DMS53 (cell line): ENCODE results near the gene KLLN.
"Not testable (repeated sequence)": the region's sequence is repeated elsewhere in the genome, so short reads cannot be mapped to it uniquely, and the experiment has no call there.

Experiments
- DNase-seq: peaks from one replicate; lab custom pipeline; 2025; lab: John Stamatoyannopoulos, UW

Gene KLLN, protein sequence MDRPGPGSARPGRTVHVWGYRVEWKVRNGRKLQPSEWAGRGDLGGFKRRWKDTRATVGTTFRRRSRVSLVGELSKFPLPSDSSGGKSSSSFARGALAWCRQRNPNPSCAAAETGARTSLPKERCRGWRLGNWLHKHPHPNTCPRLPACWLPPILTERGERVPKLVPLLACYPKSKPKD

DNA sequence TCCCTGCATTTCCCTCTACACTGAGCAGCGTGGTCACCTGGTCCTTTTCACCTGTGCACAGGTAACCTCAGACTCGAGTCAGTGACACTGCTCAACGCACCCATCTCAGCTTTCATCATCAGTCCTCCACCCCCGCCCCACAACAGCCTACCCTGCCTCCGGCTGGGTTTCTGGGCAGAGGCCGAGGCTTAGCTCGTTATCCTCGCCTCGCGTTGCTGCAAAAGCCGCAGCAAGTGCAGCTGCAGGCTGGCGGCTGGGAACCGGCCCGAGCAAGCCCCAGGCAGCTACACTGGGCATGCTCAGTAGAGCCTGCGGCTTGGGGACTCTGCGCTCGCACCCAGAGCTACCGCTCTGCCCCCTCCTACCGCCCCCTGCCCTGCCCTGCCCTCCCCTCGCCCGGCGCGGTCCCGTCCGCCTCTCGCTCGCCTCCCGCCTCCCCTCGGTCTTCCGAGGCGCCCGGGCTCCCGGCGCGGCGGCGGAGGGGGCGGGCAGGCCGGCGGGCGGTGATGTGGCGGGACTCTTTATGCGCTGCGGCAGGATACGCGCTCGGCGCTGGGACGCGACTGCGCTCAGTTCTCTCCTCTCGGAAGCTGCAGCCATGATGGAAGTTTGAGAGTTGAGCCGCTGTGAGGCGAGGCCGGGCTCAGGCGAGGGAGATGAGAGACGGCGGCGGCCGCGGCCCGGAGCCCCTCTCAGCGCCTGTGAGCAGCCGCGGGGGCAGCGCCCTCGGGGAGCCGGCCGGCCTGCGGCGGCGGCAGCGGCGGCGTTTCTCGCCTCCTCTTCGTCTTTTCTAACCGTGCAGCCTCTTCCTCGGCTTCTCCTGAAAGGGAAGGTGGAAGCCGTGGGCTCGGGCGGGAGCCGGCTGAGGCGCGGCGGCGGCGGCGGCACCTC lies at the start of gene KLLN, which contains the start of gene PTEN:
Gene KLLN (minus strand): TSS at position 481 of the 891 bp plus-strand sequence. CDS start 1,046 bp downstream, outside the sequence.
Gene PTEN (plus strand): TSS at position 573 of the 891 bp plus-strand sequence. CDS start 845 bp downstream, outside the sequence.
- peak; percentile 98 for DNase-seq

DNA sequence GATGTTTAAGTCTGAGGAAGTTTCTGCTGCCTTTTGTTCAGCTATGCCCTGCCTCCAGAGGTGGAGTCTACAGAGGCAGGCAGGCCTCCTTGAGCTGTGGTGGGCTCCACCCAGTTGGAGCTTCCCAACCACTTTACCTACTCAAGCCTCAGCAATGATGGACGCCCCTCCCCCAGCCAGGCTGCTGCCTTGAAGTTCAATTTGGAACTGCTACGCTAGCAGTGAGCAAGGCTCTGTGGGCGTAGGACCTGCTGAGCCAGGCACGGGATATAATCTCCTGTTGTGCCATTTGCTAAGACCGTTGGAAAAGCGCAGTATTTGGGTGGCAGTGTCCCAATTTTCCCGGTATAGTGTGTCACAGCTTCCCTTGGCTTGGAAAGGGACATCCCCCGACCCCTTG lies 40.1 kb upstream of the KLLN start:
- DNase-seq = not testable (repeated sequence)

DNA sequence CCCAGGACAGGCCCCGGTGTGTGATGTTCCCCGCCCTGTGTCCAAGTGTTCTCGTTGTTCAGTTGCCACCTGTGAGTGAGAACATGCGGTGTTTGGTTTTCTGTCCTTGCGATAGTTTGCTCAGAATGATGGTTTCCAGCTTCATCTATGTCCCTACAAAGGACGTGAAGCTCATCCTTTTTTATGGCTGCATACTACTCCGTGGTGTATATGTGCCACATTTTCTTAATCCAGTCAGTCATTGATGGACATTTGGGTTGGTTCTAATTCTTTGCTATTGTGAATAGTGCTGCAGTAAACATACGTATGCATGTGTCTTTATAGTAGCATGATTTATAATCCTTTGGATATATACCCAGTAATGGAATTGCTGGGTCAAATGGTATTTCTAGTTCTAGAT lies 34.6 kb upstream of the KLLN start:
- DNase-seq = not testable (repeated sequence)

DNA sequence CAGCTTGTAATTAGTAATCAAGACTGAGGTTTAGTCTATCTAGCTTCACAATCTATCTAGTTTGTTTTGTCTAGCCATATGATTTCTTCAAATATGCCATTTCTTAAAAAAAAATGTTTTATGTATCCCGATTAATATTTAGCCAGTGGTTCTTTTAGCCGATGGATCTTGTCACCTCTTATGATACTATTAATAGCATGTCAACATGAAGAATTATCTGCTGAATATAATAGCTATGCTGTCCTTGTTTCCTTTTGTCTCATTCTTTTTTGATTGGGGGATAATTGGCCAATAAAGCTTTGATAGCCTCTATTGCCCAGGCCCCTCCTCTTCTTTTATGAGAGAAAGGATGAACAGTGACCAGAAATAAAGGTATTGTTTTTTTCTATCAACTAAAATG lies 32.9 kb upstream of the KLLN start:
- no peak for DNase-seq

DNA sequence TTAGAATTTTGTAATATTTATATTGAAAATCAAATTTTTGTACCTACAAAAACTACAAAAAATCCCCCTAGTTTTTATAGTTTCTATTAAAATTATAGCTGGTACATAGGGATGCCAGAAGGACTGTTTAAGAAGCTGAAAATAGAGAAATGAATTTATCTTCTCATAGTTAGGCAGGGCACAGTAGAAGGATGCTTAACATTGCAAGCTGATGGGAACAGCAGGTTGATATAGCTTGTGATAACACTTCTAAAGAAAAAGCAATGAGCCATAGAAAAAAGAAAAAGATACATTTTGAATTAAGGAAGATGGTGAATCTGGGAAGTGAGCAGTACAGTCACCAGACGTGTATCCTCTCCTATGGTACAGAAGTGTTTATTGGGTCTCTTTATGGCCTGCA lies 32.1 kb upstream of the KLLN start:
- DNase-seq = no peak

DNA sequence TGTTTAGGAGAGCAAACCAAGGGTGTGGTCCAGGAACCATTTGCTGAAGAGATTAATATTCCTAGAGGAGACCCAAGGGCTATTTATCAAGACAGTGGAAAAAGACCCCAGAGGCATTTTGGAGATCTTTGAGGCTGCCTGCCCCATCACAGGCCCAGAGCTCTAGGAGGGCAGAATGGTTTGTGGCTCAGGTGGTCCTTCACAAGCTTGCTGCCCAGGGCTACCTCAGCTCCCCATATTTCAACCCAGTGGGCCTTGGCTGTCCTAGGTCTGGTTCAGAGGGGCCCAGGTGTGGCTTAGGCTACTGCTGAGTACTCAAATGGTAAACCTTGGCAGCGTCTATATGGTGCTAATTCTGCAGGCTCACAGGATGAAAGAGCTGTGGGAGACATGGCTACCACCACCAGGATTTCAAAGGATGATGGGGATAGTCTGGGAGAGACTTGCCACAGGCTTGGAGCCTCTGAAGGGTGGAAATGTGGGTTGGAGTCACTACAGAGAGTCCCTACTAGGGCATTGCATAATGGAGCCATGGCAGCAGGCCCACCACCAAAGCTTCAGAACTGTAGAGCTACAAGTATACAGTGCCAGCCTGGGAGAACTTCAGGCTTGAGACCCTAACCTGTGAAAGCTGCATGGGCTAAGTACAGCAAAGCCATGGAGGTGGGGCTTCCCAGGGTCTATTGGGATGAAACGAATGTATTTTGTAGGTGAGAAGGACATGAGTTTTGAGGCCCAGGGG lies 24.4 kb upstream of the KLLN start:
- DNase-seq = no peak

DNA sequence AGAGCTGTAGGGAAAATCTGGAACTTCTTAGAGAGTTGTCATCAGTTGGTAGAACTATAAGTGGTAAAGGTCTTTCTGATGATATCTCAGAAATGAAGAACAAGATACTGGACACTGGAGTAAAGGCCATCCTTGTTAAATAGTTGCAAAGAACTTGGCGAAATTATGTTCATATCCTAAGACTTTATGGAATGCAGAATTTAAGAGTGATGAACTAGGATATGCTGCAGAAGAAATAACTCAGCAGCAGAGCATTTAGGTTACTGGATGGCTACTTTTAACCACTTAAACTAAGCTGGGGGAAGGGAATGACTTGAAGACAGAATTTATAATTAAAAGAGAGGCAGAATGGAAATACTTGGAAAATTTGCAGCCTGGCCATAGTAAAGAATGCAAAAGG lies 23.8 kb upstream of the KLLN start:
- DNase-seq = no peak

DNA sequence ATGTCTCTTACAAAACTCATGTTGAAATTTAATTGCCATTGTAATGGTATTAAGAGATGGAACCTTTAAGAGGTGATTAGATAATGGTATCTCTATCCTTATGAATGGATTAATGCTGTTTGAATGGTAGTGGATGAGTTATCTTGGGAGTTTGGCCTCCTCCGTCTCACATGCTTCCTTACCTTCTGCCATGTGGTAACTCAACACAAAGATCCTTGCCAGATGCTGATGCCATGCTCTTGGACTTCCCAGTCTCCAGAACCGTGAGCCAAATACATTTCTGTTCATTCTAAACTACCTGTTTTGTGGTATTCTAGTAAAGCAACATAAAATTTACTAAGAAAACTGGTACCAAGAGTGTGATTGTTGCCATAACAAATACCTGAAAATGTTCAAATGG lies 23.3 kb upstream of the KLLN start:
- DNase-seq = no peak

DNA sequence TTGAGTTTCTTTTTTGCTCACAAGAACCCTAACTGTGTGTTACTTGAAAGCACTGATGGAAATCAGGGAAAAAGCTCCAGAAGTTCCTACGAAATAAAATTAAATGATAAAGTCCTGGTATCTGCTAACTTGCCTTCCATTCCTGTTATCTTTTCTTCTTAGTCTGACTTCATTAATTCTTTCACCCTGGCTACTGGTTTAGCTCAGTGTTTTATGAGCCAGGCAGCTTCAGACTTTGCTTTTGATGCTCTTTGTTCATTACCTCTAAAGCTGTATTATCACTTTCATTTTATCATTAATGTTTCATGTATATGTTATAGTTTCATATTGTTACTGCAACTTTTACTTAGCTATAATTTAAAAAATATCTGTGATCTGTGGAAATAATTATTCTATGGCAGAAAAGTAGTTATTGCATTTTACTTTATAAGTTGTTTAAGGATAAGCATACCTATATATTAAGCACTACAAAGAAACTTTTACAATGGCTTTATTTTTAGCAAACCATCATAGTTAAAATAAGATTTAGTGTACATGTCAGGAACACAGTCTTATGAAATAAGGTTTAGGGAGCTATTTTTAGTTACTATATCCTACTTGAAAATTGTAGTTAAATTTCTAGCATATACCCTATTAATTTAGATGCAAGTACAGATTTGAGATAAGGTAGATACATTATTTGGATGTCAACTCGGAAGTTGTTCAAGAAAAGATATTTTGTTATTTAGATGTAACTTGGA lies 19.4 kb upstream of the KLLN start:
- DNase-seq = no peak

DNA sequence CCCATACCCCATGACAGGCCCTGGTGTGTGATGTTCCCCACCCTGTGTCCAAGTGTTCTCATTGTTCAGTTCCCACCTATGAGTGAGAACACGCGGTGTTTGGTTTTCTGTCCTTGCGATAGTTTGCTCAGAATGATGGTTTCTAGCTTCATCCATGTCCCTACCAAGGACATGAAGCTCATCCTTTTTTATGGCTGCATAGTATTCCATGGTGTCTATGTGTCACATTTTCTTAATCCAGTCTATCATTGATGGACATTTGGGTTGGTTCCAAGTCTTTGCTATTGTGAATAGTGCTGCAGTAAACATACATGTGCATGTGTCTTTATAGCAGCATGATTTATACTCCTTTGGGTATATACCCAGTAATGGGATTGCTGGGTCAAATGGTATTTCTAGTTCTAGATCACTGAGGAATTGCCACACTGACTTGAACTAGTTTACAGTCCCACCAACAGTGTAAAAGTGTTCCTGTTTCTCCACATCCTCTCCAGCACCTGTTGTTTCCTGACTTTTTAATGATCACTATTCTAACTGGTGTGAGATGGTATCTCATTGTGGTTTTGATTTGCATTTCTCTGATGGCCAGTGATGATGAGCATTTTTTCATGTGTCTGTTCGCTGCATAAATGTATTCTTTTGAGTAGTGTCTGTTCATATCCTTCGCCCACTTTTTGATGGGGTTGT lies 18.2 kb upstream of the KLLN start:
- not testable (repeated sequence) for DNase-seq

DNA sequence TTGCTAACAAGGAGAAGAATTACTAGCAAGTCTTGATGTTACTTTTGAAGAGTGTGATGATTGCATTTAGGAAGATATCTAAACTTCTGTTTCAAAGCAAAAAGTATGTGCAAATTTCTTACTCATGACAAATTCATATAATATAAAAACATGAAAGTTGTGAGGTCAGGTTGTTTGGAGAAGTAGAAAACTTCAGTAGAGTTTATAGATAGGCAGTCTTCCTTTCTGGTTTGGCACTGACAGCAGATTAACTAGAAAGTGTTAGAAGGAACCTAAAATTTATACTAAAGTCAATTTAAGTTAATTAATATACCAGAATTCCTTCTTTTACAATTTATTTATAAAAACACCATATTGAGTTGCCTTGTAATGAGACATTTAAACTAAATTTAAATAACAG lies 17.0 kb upstream of the KLLN start:
- DNase-seq = no peak

DNA sequence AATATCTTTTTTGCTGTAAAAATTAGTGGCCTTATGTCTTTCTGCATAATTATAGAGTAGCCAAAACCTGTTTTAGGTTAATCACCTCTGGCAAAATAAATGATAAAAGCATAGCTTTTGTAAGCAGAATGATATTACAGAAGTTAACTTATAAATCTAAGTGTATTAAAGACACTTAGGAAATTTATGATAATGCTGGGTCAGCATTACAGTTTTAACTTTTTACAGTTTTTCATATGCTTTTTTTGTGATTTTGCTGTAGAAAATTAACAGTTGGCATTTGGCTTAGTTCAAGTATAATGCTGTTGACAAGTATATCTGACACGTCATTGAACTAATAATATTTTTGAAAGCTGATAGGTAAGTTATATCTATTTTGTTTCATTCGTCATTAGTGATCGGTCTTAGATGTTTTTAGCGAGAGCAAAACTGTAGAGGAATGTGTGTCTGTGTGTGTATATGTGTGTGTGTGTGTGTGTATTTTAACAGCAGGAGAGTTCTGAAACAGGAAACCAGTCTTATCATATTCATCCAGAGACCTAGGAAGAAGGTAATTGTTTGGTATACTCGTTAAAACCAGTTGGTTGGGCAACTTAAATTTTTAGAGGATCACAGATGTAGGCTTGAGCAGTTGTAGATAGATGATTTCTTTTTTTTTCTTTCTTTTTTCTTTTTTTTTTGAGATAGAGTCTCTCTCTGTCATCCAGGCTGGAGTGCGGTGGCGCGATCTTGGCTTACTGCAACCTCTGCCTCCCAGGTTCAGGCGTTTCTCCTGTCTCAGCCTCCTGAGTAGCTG lies 15.5 kb upstream of the KLLN start:
- no peak for DNase-seq

DNA sequence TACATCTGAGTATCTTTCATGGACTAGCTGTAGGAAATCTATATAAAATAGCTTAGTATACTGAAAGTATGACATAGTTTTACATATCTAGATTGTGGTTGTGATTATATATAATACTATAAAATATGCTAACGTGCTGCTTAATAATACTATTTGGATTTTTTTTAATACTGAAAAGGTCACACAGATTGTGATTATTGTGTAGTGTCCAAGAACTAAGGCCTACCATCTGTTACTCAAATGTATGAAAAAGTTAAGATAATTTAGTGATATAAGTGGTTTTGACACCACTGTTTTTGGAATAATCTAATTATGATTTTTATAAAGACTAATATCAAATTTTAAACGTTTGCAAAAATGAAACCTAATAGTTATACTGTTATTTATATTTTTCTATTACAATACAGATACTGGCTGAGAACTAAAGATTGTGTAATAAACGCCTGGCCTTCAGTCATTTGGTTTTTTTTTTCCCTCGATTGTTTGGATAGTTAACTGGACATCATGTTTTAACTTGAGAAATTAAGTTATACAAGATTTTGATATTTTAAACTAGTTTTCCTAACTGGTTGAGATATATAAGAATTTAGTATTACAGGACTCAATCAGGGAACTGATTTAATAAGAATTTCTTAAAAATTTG lies 12.7 kb upstream of the KLLN start:
- DNase-seq = no peak

DNA sequence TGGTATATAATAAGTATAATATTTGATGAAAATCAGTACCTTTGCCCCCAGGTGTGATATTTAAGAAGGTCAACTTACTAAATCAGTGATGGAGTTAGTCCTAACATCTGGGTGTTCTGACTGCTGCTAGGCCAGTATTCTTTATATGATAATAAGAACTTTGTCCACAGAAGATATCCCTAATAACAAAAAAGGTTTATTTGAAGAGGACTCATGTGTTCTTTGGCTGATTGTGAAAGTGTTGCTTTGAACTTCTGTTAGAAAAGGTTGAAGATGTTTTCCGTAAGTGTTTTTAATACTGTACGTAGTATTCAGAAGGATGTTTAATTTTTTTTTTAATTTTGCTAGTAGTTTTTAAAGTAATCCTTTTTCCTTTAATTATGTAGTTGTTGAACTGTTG lies 10.3 kb upstream of the KLLN start:
- no peak for DNase-seq

DNA sequence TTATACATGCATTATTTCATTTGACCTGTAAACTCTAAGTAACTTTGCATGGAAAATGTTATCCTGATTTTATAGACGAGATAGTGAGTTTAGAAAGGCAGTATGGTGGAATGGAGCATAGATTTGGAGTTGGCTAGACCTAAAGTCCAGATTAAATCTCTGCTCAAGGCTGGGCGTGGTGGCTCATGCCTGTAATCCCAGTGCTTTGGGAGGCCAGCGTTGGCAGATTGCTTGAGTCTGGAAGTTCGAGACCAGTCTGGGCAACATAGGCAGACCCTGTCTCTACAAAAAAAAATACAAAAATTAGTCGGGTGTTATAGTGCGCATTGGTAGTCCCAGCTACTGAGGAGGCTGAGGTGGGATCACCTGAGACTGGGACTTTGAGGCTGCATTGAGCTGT lies 9.5 kb upstream of the KLLN start:
- no peak for DNase-seq

DNA sequence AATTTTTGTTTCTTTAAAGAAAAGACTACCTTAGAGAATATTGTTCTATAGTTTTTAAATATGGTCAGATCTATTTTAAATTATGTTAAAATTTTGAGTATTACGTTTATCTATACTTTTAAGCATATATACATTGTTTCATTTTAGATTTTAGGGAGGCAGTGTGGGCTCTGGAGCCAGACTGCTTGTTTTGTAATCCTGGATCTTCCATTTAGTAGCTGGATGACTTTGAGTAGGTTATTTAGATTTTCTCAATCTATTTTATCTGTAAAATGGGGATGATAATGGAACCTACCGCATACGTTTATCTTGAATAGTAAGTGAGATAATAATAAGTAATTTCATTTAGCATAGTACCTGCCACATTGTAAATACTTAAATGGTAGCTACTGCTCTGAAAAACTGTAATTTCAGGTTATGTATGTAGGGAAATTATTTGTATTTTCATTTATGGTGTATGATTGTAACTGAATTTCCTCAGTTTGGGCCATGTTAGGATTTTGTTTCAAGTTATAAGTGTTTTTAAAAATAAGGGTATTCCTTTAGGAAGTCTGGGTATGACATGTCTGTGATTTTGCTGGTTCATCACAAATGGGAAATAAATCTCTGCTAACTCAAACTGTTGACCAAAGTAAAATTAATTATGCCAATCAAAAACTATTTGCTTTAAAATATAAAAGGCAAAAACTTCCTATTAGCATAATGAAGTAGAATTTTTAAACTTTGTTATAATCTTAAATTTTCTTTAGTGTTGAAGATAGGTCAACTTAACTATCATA lies 6.6 kb upstream of the KLLN start:
- no peak for DNase-seq

DNA sequence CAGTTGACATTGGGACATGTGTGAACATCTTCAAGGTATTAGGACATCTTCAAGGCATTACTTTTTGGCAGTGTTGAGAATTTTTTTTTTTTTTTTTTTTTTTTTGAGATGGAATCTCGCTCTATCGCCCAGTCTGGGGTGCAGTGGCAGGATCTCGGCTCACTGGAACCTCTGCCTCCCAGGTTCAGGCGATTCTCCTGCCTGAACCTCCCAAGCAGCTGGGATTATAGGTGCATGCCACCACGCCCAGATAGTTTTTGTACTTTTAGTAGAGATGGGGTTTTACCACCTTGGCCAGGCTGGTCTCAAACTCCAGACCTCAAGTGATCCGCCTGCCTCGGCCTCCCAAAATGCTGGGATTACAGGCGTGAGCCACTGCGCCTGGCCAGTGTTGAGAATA lies 5.8 kb upstream of the KLLN start:
- DNase-seq = not testable (repeated sequence)

DNA sequence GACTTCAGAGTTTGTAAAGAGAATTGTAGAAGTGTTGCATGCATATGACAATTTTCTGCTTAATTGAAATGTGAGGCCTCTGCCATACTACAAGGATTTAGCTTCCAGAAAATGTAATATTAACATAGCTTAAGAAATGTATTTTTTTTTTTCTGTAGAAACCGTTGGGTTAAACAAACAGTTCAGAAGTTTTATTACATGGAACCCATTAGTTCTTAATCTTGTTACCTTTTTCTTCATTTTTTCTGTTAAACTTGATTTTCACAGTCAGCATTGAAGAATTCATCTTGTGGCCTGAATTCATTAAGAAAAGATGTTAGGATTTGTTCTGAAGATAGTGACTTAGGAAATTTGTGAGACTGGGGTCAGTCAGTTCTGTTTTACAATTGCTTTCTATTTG lies 4.9 kb upstream of the KLLN start:
- DNase-seq = no peak

DNA sequence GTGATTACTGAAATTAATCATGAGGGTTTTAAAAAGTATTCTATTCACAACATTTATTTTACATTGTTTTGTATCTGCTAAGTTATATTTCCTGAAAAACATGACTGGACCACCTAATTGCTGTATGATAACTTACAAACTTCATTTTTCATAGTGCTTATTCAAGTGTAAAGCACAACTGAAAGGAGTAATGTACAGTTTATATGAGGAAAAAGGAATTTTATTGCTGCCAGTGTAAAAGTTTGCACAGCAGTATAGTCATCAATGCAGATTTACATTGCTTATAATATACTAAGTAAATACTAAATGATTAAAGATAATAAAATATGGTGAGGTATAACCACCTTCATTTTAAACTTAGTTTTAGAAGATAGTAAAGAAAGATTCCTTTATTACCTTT lies 4.1 kb upstream of the KLLN start:
- no peak for DNase-seq
